SK-N-SH treated with all-trans-retinoic acid at 6 μM for 48 hours (cell line): ENCODE results near the gene IQCH.

Experiments
- CREB5 ChIP-seq: fragments of 250-450 bp; sonication (Bioruptor Pico); IDR thresholded peaks from 2 replicates; pipeline ENCODE4 v1.5.1; 2020; ENCODE audit warnings: low read depth, mild to moderate bottlenecking, moderate library complexity
- CSRNP3 ChIP-seq: fragments of 250-450 bp; sonication (Bioruptor Pico); IDR thresholded peaks from 2 replicates; pipeline ENCODE4 v1.5.1; 2021; ENCODE audit warnings: mild to moderate bottlenecking, moderate library complexity
- ISL1 ChIP-seq: fragments of 250-450 bp; sonication (Bioruptor Pico); IDR thresholded peaks from 2 replicates; pipeline ENCODE4 v2.1.2; 2022; ENCODE audit warnings: mild to moderate bottlenecking, moderate library complexity
- OSR1 ChIP-seq: fragments of 250-450 bp; sonication (Bioruptor Pico); IDR thresholded peaks from 2 replicates; pipeline ENCODE4 v1.8.0; 2022; ENCODE audit warnings: moderate library complexity, mild to moderate bottlenecking, inconsistent platforms
- PATZ1 ChIP-seq: fragments of 250-450 bp; sonication (Bioruptor Pico); IDR thresholded peaks from 2 replicates; pipeline ENCODE4 v1.8.0; 2020; ENCODE audit warnings: mild to moderate bottlenecking, moderate library complexity, borderline replicate concordance
- PPARA ChIP-seq: fragments of 250-450 bp; sonication (Bioruptor Pico); IDR thresholded peaks from 2 replicates; pipeline ENCODE4 v1.5.0; 2020; ENCODE audit warnings: mild to moderate bottlenecking, borderline replicate concordance
- TSHZ2 ChIP-seq: fragments of 250-450 bp; sonication (Bioruptor Pico); IDR thresholded peaks from 2 replicates; pipeline ENCODE4 v1.5.0; 2020; ENCODE audit warnings: mild to moderate bottlenecking, moderate library complexity
- ZFP3 ChIP-seq: fragments of 250-450 bp; sonication (Bioruptor Pico); IDR thresholded peaks from 2 replicates; pipeline ENCODE4 v1.5.0; 2020; ENCODE audit warnings: mild to moderate bottlenecking, moderate library complexity
- ZFP30 ChIP-seq: fragments of 450-650 bp; formaldehyde crosslinking; IDR thresholded peaks from 2 replicates; pipeline ENCODE4 v1.5.0; 2022; ENCODE audit warnings: mild to moderate bottlenecking, moderate library complexity
- ZNF565 ChIP-seq: fragments of 450-650 bp; formaldehyde crosslinking; conservative IDR thresholded peaks from 2 replicates; pipeline ENCODE4 v1.5.0; 2020; ENCODE audit warnings: low read depth, mild to moderate bottlenecking, moderate library complexity

- TF ChIP-seq CREB5 (CRISPR knock-in tag) (no peak), TSHZ2 (no peak), PPARA (CRISPR knock-in tag) (no peak), ISL1 (no peak), PATZ1 (CRISPR knock-in tag) (no peak), ZNF565 (no peak), ZFP30 (no peak), ZFP3 (CRISPR knock-in tag) (no peak), OSR1 (no peak), CSRNP3 (no peak)
These were observed 165.6 kb downstream of the IQCH start for GRCh38 chr15:67420137-67420536.
